Sigmoid colon (tissue), 7 donors: ENCODE measurements around the gene NUP160. TPM values are rescaled to one million over a fixed set of nuclear protein-coding genes. Genes with fewer than 3 reads are reported as not detected.
"Not testable (repeated sequence)": the region's sequence is repeated elsewhere in the genome, so short reads cannot be mapped to it uniquely, and the experiment has no call there.

Experiments
- DNase-seq: peaks from one replicate; pipeline ENCODE4 v3.0.0-alpha.2; 2019
- H3K27ac ChIP-seq, 4 donors: fragments of 200-600 bp; sonication (generic); one replicate each; pipeline ENCODE4 v1.5.1; 2016 to 2019; ENCODE audit warnings: mild to moderate bottlenecking in 1 of 4
- H3K27me3 ChIP-seq, 3 donors: fragments of 200-600 bp; sonication (generic); one replicate each; pipeline ENCODE4 v1.5.1; 2019; ENCODE audit warnings: mild to moderate bottlenecking in 1 of 3
- H3K36me3 ChIP-seq, 4 donors: fragments of 200-600 bp; sonication (generic); one replicate each; pipeline ENCODE4 v1.5.1; 2016 to 2019
- H3K4me1 ChIP-seq, 4 donors: fragments of 200-600 bp; sonication (generic); one replicate each; pipeline ENCODE4 v1.5.1; 2017 to 2019
- H3K4me3 ChIP-seq, 4 donors: fragments of 200-600 bp; sonication (generic); one replicate each; pipeline ENCODE4 v1.5.1; 2017 to 2019; ENCODE audit warnings: mild to moderate bottlenecking in 2 of 4, moderate library complexity in 1 of 4
- H3K9me3 ChIP-seq, 4 donors: fragments of 200-600 bp in 3 of 4; sonication (generic) in 3 of 4; one replicate each; pipeline versions ENCODE4 v1.5.1 to v1.6.1; 2013 to 2019
- CTCF ChIP-seq, 4 experiments: fragments of 450-650 bp in 3 of 4; fragments of 200-600 bp in 1 of 4; IDR thresholded peaks; one replicate each; pipeline ENCODE4 v1.5.1; 2016 to 2019; ENCODE audit warnings: antibody characterized with exemption in 4 of 4, mild to moderate bottlenecking in 3 of 4, moderate library complexity in 2 of 4
- EP300 ChIP-seq, 4 donors: sonication (generic); formaldehyde crosslinking; IDR thresholded peaks; one replicate each; pipeline ENCODE4 v1.6.1; 2017; ENCODE audit warnings: antibody characterized with exemption in 4 of 4
- POLR2A ChIP-seq, 2 donors: fragments of 450-650 bp; IDR thresholded peaks; one replicate each; pipeline ENCODE4 v1.6.1; 2016; ENCODE audit warnings: antibody characterized with exemption in 2 of 2, mild to moderate bottlenecking in 2 of 2, moderate library complexity in 2 of 2
- POLR2AphosphoS5 ChIP-seq, 4 donors: sonication (generic); formaldehyde crosslinking; IDR thresholded peaks; one replicate each; pipeline ENCODE4 v1.6.1; 2017; ENCODE audit warnings: antibody characterized with exemption in 4 of 4
- WGBS, 2 donors: extraction: QIAGEN DNeasy Blood & Tissue Kit; methylation state at CpG; one replicate each; pipeline ENCODE4 v1.1.7; 2013; 5-methylcytosine and 5-hydroxymethylcytosine counted together
- intact Hi-C: fragments of 100-400 bp; cut with DNase I; formaldehyde crosslinking; loops from one replicate; pipeline ENCODE4 v1.15.1; 2023
- polyA plus RNA-seq, 3 donors: library from polyadenylated mRNA; stranded (reverse); fragments of 200-250 nt; gene quantifications; one replicate each; pipeline ENCODE4 v1.2.3, GENCODE V29; 2013
- total RNA-seq, 4 donors: library from RNA; depleted of rRNA; stranded (reverse); fragments of >200 nt; gene quantifications; one replicate each; pipeline ENCODE4 v1.1.0, GENCODE V29; 2016
- donor health status: healthy with polysubstance abuse.
- donor health status: Bipolar disorder and iron deficiency.
- donor health status: healthy.

The NUP160 gene
- total and polyA plus RNA-seq, 7 donors, result 4.6 to 23.2 (median 16.3) TPM

DNA sequence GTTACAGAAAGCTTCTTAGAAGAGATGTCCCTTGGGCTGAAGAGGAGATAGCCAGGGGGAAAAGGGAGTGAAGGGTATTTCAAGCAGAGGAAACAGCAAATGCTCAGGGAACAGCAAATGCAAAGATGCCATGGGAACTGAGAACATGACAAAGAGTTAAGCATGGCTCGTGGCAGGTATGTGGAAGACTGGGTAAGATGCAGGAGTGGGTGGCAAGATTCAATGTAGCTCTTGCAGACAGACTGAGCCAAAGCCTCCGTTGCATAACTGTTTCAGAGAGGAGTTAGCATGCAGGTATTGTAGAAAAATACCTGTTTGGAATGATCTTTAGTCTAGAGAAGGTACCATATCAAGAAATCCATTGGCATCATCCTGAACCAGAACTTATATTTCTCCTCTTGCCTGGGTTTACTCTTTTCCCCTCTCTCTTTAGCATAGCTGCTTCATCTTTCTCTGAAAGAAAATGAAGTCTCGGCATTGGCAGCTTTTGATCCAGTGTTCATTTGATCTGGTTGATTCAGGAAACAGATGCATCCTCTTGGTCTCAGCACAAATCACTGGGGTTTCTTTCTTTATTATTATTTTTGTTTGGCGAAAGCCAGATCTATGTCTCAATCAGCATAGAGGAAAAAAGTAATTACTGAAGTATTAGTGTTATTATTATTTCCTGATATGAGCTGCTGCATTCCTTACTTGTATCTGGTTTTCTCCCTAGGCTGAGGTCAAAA is 41.7 kb upstream of the NUP160 start:
- intact Hi-C loops, result no loop called here
- peaks cover 0 to 11% (median 2%) of the 10 kb centered on the region in 4 donors for H3K4me1 ChIP-seq
- H3K27ac ChIP-seq, result no peak overlapping the region
- no peak for DNase-seq
- WGBS, 2 donors, result 46 to 67% methylated on average over 4 of the region's 4 CpGs
- no peak overlapping the region for H3K4me3 ChIP-seq
- no peaks in the 10 kb centered on the region for H3K27me3 ChIP-seq
- H3K36me3 ChIP-seq, result no peaks in the 10 kb centered on the region
- H3K9me3 ChIP-seq, result no peaks in the 10 kb centered on the region
- TF ChIP-seq CTCF (IDR thresholded peaks at IDR 0.05) (no peak), POLR2A (IDR thresholded peaks at IDR 0.05) (no peak), POLR2AphosphoS5 (IDR thresholded peaks at IDR 0.05) (no peak), EP300 (IDR thresholded peaks at IDR 0.05) (no peak)

GRCh38 chr11:47887910-47888569 is 39.9 kb upstream of the NUP160 start:
- Histone ChIP-seq H3K9me3 (no peaks in the 10 kb centered on the region), H3K4me3 (no peak overlapping the region), H3K27ac (no peak overlapping the region), H3K36me3 (no peaks in the 10 kb centered on the region), H3K4me1 (peaks cover 0 to 11% (median 2%) of the 10 kb centered on the region in 4 donors), H3K27me3 (no peaks in the 10 kb centered on the region)
- WGBS, 2 donors, result 90 to 93% methylated on average over 5 of the region's 5 CpGs
- intact Hi-C loops, result no loop called here
- no peak for TF ChIP-seq CTCF (IDR thresholded peaks at IDR 0.05)
- no peak for DNase-seq

DNA sequence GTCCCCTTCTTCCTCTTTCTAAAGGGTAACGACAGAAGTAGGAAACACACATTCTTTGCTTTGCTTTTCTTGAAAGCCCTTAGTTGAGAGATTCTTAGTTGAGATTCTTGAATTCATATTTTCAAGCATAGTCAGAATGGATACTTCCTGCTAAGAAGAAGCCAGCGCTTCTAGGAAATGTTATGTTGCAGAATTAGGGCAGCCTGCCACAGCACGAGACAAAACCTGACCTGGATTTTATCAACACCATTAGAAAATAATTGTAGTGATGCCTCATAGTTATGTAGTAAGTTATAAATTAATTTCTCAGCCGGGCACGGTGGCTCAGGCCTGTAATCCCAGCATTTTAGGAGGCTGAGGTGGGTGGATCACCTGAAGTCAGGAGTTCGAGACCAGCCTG is 37.9 kb upstream of the NUP160 start:
- Histone ChIP-seq H3K9me3 (no peaks in the 10 kb centered on the region), H3K4me3 (no peak overlapping the region), H3K27ac (peak overlapping the region in 2 of 4 donors; percentile 25 to 55), H3K36me3 (no peaks in the 10 kb centered on the region), H3K27me3 (no peaks in the 10 kb centered on the region), H3K4me1 (peaks cover 0 to 11% (median 2%) of the 10 kb centered on the region in 4 donors)
- TF ChIP-seq CTCF (IDR thresholded peaks at IDR 0.05), result no peak
- TF ChIP-seq POLR2AphosphoS5 (IDR thresholded peaks at IDR 0.05), result peak in 2 of 4 donors; percentile 39 to 59
- 45 to 69% methylated on average over 6 of the region's 6 CpGs for WGBS, 2 donors
- intact Hi-C loops, result no loop called here
- DNase-seq, result peak; percentile 71

DNA sequence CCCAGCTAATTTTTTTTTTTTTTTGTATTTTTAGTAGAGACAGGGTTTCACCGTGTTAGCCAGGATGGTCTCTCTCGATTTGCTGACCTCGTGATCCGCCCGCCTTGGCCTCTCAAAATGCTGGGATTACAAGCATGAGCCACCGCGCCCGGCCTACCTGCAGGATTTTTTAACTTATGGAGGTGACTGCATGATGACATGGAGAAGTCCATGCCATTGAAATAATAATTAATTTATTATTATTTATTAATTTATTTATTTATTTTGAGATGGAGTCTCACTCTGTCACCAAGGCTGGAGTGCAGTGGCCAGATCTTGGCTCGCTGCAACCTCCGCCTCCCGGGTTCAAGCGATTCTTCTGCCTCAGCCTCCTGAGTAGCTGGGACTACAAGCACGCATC is 34.3 kb upstream of the NUP160 start:
- H3K27me3 ChIP-seq, intact Hi-C loops: not testable (repeated sequence)
- WGBS, 2 donors, result 98% methylated on average over 13 of the region's 13 CpGs

GRCh38 chr11:47881145-47881544 is 33.0 kb upstream of the NUP160 start:
- no peaks in the 10 kb centered on the region for H3K27me3 ChIP-seq

More for the DNA sequence above, 34.3 kb upstream of the NUP160 start:
- not testable (repeated sequence) for H3K4me3 ChIP-seq, H3K9me3 ChIP-seq, H3K36me3 ChIP-seq, H3K27ac ChIP-seq, DNase-seq
- peaks cover 0 to 11% (median 2%) of the 10 kb centered on the region in 4 donors for H3K4me1 ChIP-seq

More at GRCh38 chr11:47881145-47881544, 33.0 kb upstream of the NUP160 start:
- peak; percentile 65 for DNase-seq
- no peak overlapping the region for H3K4me3 ChIP-seq
- no peak for TF ChIP-seq POLR2AphosphoS5 (IDR thresholded peaks at IDR 0.05)
- no peak for TF ChIP-seq CTCF (IDR thresholded peaks at IDR 0.05)
- TF ChIP-seq EP300 (IDR thresholded peaks at IDR 0.05), result no peak
- no peak for TF ChIP-seq POLR2A (IDR thresholded peaks at IDR 0.05)
- H3K36me3 ChIP-seq, result no peaks in the 10 kb centered on the region
- 78 to 84% methylated on average over 7 of the region's 7 CpGs for WGBS, 2 donors
- peaks cover 0 to 9% (median 2%) of the 10 kb centered on the region in 4 donors for H3K4me1 ChIP-seq
- no peak overlapping the region for H3K27ac ChIP-seq
- H3K9me3 ChIP-seq, result no peaks in the 10 kb centered on the region
- intact Hi-C loops, result no loop called here
